SK-N-SH treated with all-trans-retinoic acid at 6 μM for 48 hours (cell line): Measurements from ENCODE around the gene DCN.

ENCODE experiments used
- CSDC2 ChIP-seq: fragments of 250-450 bp; sonication (Bioruptor Pico); IDR thresholded peaks from 2 replicates; pipeline ENCODE4 v1.5.0; 2020; ENCODE audit warnings: mild to moderate bottlenecking, moderate library complexity
- ISL1 ChIP-seq: fragments of 250-450 bp; sonication (Bioruptor Pico); IDR thresholded peaks from 2 replicates; pipeline ENCODE4 v2.1.2; 2022; ENCODE audit warnings: mild to moderate bottlenecking, moderate library complexity
- PATZ1 ChIP-seq: fragments of 250-450 bp; sonication (Bioruptor Pico); IDR thresholded peaks from 2 replicates; pipeline ENCODE4 v1.8.0; 2020; ENCODE audit warnings: mild to moderate bottlenecking, moderate library complexity, borderline replicate concordance
- RARB ChIP-seq: fragments of 250-450 bp; sonication (Bioruptor Pico); IDR thresholded peaks from 2 replicates; pipeline ENCODE4 v1.8.0; 2021; ENCODE audit warnings: mild to moderate bottlenecking, moderate library complexity
- TCF4 ChIP-seq: fragments of 250-450 bp; sonication (Bioruptor Pico); IDR thresholded peaks from 2 replicates; pipeline ENCODE4 v1.8.0; 2021; ENCODE audit warnings: mild to moderate bottlenecking, moderate library complexity, borderline replicate concordance
- ZFP3 ChIP-seq: fragments of 250-450 bp; sonication (Bioruptor Pico); IDR thresholded peaks from 2 replicates; pipeline ENCODE4 v1.5.0; 2020; ENCODE audit warnings: mild to moderate bottlenecking, moderate library complexity
- ZFP30 ChIP-seq: fragments of 450-650 bp; formaldehyde crosslinking; IDR thresholded peaks from 2 replicates; pipeline ENCODE4 v1.5.0; 2022; ENCODE audit warnings: mild to moderate bottlenecking, moderate library complexity
- TF ChIP-seq, protein P1 (sequence below): fragments of 250-450 bp; sonication (Bioruptor Pico); IDR thresholded peaks from 2 replicates; pipeline ENCODE4 v1.8.0; 2021; ENCODE audit warnings: low read depth, mild to moderate bottlenecking, moderate library complexity, borderline replicate concordance
- TF ChIP-seq, protein P2 (sequence below): fragments of 250-450 bp; sonication (Bioruptor Pico); IDR thresholded peaks from 2 replicates; pipeline ENCODE4 v1.5.1; 2020; ENCODE audit warnings: low read depth, mild to moderate bottlenecking, moderate library complexity

DNA sequence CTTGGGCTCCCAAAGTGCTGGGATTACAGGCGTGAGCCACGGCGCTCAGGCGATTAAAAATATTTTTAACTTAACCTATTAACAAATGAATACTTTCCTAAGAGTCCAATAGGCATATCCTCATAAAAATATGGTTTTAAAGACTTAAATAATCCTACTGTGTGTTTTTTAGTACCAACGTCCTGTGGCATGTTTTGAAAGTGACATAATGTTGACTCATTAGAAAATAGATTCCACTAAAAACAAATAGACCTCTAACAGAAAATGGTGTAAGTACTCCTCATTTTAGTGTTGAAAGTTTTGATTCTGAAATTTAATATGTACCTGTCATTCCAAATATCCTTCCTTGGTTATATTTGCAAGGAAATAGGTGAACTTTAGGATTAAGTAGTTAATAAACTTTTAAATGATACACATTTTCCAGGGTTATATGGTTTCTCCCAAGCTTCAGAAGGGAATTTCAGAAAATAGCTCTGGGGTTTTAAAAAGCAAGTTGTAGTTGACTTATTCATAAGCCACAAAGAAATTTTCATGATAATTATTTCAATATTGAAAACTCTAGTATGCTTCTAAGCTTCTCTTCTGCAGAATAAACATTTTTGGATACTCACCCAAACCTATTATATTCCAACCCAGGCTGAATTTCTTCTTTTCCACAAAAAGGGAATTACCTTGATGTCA, 59.2 kb downstream of the DCN start:
- TF ChIP-seq, protein P1, sequence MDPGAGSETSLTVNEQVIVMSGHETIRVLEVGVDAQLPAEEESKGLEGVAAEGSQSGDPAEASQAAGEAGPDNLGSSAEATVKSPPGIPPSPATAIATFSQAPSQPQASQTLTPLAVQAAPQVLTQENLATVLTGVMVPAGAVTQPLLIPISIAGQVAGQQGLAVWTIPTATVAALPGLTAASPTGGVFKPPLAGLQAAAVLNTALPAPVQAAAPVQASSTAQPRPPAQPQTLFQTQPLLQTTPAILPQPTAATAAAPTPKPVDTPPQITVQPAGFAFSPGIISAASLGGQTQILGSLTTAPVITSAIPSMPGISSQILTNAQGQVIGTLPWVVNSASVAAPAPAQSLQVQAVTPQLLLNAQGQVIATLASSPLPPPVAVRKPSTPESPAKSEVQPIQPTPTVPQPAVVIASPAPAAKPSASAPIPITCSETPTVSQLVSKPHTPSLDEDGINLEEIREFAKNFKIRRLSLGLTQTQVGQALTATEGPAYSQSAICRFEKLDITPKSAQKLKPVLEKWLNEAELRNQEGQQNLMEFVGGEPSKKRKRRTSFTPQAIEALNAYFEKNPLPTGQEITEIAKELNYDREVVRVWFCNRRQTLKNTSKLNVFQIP (CRISPR knock-in tag) = no peak
- TF ChIP-seq ISL1 = no peak
- TF ChIP-seq TCF4 = no peak
- TF ChIP-seq CSDC2 (CRISPR knock-in tag) = no peak
- no peak for TF ChIP-seq RARB (CRISPR knock-in tag)
- TF ChIP-seq ZFP3 (CRISPR knock-in tag) = no peak
- TF ChIP-seq PATZ1 (CRISPR knock-in tag) = no peak
- TF ChIP-seq, protein P2, sequence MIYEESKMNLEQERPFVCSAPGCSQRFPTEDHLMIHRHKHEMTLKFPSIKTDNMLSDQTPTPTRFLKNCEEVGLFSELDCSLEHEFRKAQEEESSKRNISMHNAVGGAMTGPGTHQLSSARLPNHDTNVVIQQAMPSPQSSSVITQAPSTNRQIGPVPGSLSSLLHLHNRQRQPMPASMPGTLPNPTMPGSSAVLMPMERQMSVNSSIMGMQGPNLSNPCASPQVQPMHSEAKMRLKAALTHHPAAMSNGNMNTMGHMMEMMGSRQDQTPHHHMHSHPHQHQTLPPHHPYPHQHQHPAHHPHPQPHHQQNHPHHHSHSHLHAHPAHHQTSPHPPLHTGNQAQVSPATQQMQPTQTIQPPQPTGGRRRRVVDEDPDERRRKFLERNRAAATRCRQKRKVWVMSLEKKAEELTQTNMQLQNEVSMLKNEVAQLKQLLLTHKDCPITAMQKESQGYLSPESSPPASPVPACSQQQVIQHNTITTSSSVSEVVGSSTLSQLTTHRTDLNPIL (CRISPR knock-in tag) = no peak
- no peak for TF ChIP-seq ZFP30 (CRISPR knock-in tag)
